NT2/D1 (cell line): ENCODE measurements around the gene CASP12.

Source experiments
- DNase-seq: peaks from one replicate; pipeline ENCODE4 v3.0.0-alpha.2; 2011; ENCODE audit warnings: low read depth, low spot score
- H3K27me3 ChIP-seq: 2 replicates; pipeline ENCODE4 v1.6.0; 2011; ENCODE audit warnings: mild to moderate bottlenecking; ENCODE audit not compliant: insufficient read length, insufficient read depth
- H3K36me3 ChIP-seq: 2 replicates; pipeline ENCODE4 v1.6.1; 2011; ENCODE audit warnings: mild to moderate bottlenecking, low read length, mixed read lengths; ENCODE audit not compliant: insufficient read depth, insufficient read length
- H3K4me1 ChIP-seq: 2 replicates; pipeline ENCODE4 v1.5.1; 2011; ENCODE audit not compliant: insufficient read depth, insufficient read length
- H3K4me3 ChIP-seq: 2 replicates; pipeline ENCODE4 v1.5.1; 2011; ENCODE audit warnings: low read depth; ENCODE audit not compliant: insufficient read length
- H3K9ac ChIP-seq: 2 replicates; pipeline ENCODE4 v1.6.0; 2011; ENCODE audit warnings: low read depth; ENCODE audit not compliant: insufficient read length
- H3K9me3 ChIP-seq: 2 replicates; pipeline ENCODE4 v1.5.1; 2011; ENCODE audit warnings: mild to moderate bottlenecking, low read length; ENCODE audit not compliant: insufficient read depth
- SUZ12 ChIP-seq: IDR thresholded peaks from 2 replicates; pipeline ENCODE4 v1.6.1; 2011; ENCODE audit not compliant: insufficient read length, insufficient read depth; ENCODE audit errors: extremely low read depth
- YY1 ChIP-seq: IDR thresholded peaks from 2 replicates; pipeline ENCODE4 v1.6.1; 2011; ENCODE audit not compliant: insufficient read length, insufficient read depth
- ZNF274 ChIP-seq: IDR thresholded peaks from 2 replicates; pipeline ENCODE4 v1.6.1; 2011; ENCODE audit warnings: mild to moderate bottlenecking, low read depth, low read length

CASP12 gene

GRCh38 chr11:104907521-104908185, 9.4 kb upstream of the CASP12 start:
- Histone ChIP-seq H3K36me3 (no peaks in the 10 kb centered on the region), H3K4me1 (no peaks in the 10 kb centered on the region), H3K9ac (no peak overlapping the region), H3K4me3 (no peak overlapping the region), H3K27me3 (no peaks in the 10 kb centered on the region), H3K9me3 (no peaks in the 10 kb centered on the region)
- no peak for TF ChIP-seq ZNF274
- DNase-seq = no peak

GRCh38 chr11:104905271-104905670, 7.0 kb upstream of the CASP12 start:
- Histone ChIP-seq H3K36me3 (no peaks in the 10 kb centered on the region), H3K4me3 (no peak overlapping the region), H3K27me3 (no peaks in the 10 kb centered on the region), H3K9ac (no peak overlapping the region), H3K9me3 (no peaks in the 10 kb centered on the region), H3K4me1 (no peaks in the 10 kb centered on the region)
- DNase-seq = no peak
- TF ChIP-seq SUZ12 = no peak
- no peak for TF ChIP-seq ZNF274
- no peak for TF ChIP-seq YY1

GRCh38 chr11:104899226-104899625, 966 bp upstream of the CASP12 start:
- no peaks in the 10 kb centered on the region for H3K4me1 ChIP-seq

GRCh38 chr11:104898685-104899013, 389 bp upstream of the CASP12 start:
- H3K9me3 ChIP-seq = no peaks in the 10 kb centered on the region
- H3K9ac ChIP-seq = no peak overlapping the region
- no peaks in the 10 kb centered on the region for H3K27me3 ChIP-seq
- H3K36me3 ChIP-seq = no peaks in the 10 kb centered on the region
- TF ChIP-seq YY1 (no peak), ZNF274 (no peak), SUZ12 (no peak)
- H3K4me3 ChIP-seq = no peak overlapping the region
- H3K4me1 ChIP-seq = no peaks in the 10 kb centered on the region
- no peak for DNase-seq

More at GRCh38 chr11:104899226-104899625, 966 bp upstream of the CASP12 start:
- no peak for DNase-seq
- H3K9ac ChIP-seq = no peak overlapping the region
- TF ChIP-seq YY1 (no peak), SUZ12 (no peak), ZNF274 (no peak)
- H3K4me3 ChIP-seq = no peak overlapping the region
- no peaks in the 10 kb centered on the region for H3K27me3 ChIP-seq
- H3K9me3 ChIP-seq = no peaks in the 10 kb centered on the region
- H3K36me3 ChIP-seq = no peaks in the 10 kb centered on the region

GRCh38 chr11:104895634-104896033, 2.6 kb downstream of the CASP12 start:
- H3K9me3 ChIP-seq = no peaks in the 10 kb centered on the region
- TF ChIP-seq ZNF274 = no peak
- no peak for TF ChIP-seq SUZ12
- no peak for TF ChIP-seq YY1
- DNase-seq = no peak

GRCh38 chr11:104893876-104894275, 4.4 kb downstream of the CASP12 start:
- no peaks in the 10 kb centered on the region for H3K9me3 ChIP-seq
- DNase-seq = no peak
- H3K36me3 ChIP-seq = no peaks in the 10 kb centered on the region
- H3K27me3 ChIP-seq = no peaks in the 10 kb centered on the region
- TF ChIP-seq YY1 = no peak
- TF ChIP-seq SUZ12 = no peak
- TF ChIP-seq ZNF274 = no peak
- no peak overlapping the region for H3K4me3 ChIP-seq
- no peaks in the 10 kb centered on the region for H3K4me1 ChIP-seq
- no peak overlapping the region for H3K9ac ChIP-seq

More at GRCh38 chr11:104895634-104896033, 2.6 kb downstream of the CASP12 start:
- H3K9ac ChIP-seq = no peak overlapping the region
- no peak overlapping the region for H3K4me3 ChIP-seq
- no peaks in the 10 kb centered on the region for H3K36me3 ChIP-seq
- no peaks in the 10 kb centered on the region for H3K27me3 ChIP-seq
- H3K4me1 ChIP-seq = no peaks in the 10 kb centered on the region

- Histone ChIP-seq H3K36me3 (no peaks in the 10 kb centered on the region), H3K27me3 (no peaks in the 10 kb centered on the region), H3K4me3 (no peak overlapping the region), H3K4me1 (no peaks in the 10 kb centered on the region), H3K9ac (no peak overlapping the region), H3K9me3 (no peaks in the 10 kb centered on the region)
- DNase-seq = no peak
- no peak for TF ChIP-seq SUZ12
- no peak for TF ChIP-seq YY1
These were observed 5.3 kb downstream of the CASP12 start for GRCh38 chr11:104892723-104893511.
